Femur (tissue), 1 donor: ENCODE data around the gene RELT.
A peak's percentile ranks its signal among the peaks of the same experiment; 100 is the strongest.

Source experiments
- DNase-seq: peaks from one replicate; pipeline ENCODE4 v3.0.0-alpha.2; 2017

RELT gene

DNA sequence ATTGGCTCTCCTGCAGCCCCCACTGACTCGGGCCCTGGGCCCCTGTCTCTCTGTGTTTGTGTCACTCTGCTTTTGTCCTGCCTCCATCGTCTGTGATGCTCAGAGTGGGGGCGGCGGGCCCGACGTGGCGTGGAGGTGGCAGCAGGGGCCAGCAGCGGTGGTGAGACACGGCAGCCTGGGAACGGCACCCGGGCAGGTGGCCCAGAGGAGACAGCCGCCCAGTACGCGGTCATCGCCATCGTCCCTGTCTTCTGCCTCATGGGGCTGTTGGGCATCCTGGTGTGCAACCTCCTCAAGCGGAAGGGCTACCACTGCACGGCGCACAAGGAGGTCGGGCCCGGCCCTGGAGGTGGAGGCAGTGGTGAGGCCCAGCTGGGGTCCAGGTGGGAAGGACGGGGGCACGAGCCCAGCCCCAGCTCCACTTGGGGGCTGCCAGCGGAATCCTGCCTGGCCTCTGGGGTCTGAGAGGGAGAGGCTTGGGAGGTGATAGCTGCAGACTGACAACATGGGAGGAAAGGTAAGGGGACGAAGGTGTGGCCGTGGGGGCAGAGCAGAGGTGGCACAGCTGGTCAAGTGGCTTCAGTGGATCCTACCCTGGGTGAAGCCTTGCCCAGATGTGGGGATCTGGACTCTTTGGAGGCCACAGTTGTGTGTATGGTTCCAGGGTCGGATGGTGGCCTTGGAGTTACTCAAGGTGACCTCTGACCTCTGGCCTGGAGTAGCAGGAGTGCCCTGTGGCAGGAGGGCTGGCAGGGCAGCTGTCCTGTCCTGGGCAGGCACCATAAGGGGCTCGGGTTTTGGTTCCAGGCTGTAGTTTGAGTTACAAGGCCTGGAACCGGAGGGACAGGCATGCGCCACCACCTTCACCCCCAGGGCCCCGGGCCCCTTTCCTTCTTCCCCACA, 16.2 kb downstream of the RELT start:
- DNase-seq = no peak

DNA sequence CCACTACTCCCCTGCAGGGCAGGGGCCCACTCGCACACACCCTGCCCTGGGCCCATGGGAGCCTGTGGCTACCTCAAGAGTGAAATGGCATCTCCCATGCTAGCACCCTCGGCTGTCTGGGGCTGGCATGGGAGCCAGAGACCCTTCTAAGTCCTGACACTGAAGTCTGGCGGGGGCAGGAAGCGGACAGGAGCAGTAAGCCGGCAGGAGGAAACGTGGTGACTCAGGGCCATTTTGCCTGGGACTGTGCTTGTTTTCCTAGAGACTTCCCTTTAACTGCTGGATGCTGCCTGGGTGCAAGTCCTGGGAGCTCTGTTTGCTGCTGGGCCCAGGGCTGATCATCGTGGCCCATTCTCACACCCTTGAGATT, 16.8 kb downstream of the RELT start:
- DNase-seq = no peak

DNA sequence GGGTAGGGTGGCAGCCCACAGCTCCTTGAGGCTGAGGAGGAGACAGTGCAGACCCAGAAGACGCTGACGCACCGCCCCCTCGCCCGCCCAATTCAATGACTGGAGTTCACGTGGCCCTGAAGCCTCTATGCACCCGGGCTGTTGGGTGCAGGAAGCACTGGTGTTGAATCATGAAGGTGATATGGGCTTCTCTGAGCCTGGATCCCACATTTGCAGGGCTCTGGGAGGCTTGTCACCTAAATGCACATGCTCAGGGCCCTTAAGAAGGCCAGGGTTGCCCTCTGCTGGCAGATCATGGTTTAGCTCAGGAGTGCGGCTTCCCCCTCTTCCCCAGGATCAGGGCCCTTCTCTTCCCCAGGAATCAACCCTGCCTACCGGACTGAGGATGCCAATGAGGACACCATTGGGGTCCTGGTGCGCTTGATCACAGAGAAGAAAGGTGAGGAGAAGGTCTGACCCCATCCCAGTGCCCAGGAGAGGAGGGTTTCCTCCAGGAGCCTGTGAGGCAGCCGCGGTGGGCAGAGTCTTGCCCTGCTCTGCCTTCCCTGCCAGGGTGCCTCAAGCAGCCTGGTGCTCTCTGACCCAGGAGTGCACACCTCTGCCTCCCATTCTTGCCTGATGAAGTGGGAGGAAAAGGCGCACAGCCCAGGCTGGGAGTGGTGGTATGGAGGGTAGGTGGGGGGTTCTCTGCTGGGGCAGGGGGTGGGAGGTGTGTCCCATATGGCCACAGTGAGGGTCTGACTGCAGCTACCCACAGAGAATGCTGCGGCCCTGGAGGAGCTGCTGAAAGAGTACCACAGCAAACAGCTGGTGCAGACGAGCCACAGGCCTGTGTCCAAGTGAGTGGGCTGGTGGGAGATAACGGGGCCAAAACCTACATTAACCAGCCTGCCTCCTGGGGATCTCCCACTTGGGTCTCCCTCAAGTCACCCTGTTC, 17.5 kb downstream of the RELT start:
- DNase-seq = peak; percentile 79

DNA sequence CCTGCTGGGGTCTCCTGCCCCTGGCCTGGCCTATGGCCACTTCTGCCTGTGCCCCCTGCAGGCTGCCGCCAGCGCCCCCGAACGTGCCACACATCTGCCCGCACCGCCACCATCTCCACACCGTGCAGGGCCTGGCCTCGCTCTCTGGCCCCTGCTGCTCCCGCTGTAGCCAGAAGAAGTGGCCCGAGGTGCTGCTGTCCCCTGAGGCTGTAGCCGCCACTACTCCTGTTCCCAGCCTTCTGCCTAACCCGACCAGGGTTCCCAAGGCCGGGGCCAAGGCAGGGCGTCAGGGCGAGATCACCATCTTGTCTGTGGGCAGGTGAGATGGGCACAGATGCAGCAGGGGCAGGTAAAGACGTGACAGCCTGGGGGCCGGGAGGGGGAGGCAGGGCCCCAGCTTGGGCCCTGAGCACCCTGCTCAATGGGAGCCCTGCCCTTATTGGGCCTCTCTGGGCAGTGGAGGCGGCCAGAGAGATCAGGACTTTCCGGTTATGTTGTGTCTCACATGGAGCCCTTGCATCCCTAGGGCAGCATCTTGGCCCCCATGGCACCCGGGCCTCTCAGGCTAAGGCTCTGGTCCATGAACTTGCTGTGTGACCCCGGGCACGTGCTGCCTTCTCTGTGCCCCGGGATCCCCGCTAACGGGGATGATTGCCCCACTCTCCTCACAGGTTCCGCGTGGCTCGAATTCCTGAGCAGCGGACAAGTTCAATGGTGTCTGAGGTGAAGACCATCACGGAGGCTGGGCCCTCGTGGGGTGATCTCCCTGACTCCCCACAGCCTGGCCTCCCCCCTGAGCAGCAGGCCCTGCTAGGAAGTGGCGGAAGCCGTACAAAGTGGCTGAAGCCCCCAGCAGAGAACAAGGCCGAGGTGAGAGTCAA, 18.5 kb downstream of the RELT start:
- peak; percentile 25 for DNase-seq

DNA sequence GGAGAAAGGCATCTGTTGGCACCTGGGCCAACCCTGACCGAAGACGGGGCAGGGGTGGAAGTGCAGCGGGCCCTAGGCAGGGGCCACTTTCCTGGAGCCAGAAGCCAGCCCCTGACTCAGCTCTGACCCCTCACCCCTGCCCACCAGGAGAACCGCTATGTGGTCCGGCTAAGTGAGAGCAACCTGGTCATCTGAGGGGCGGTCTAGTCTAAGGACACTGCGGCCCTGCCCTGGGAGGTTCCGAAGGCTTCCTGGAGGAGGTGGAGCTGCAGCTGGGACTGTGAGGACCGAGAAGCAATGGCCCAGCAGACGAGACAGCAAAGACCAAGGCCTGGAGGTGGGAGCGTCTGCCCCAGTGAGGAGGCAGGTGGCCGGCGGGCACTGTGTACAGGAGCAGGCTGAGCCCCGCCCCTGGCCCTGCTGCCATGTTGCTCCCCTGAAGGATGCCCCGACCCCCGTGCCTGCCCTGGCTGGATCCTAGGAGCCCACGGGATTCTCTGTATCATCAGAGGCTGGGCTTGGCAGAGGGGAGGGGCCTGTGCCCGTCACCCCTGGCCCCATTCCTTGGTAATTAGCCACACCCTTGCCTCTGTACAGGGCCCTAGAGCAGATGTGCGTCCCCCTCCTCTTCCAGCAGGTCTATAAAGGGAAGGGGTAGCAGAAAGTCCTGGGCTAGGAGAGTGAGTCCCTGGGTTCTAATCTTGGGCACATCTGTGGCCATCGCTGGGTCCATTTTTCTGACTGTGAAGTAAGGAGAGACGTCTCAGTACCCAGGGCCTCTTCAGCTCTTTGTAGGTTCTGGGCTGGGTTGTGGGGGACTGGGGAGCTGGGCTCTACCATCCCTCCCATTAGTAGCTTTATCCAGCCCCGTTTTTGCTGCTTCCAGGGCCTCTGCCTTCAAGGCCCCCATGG, 19.4 kb downstream of the RELT start:
- DNase-seq = peak; percentile 34

DNA sequence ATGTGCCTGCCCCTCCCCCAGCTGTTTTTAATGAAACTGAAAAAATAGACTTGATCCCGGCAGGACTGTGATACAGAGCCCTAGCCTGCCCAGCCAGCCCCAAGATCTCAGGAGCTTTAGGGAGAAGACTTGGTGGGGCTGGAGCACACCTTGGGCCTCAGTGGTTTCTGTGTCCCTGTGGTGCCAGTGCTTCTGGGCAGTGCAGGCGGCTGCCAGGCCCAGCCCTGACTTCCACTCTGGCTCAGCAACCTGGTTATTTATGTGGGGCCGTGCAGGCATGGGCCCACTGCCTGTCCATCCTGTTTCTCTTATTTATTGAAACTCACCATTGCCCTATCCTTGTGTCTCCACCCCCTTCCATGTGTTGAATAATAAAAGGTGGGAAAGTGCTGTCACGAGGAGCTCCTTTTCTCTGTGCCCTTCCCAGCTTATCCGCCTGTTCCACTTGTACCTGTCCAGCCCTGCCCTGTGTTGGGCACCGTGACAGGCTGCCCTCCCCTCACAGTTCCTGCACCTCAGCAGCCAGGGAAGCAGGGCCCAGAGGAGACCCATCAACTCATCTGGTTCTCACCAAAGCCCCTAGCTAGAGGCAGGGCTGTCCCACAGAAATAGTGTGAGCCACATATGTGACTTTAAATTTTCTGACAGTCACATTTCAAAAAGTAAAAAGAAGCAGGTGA, 20.2 kb downstream of the RELT start:
- no peak for DNase-seq

DNA sequence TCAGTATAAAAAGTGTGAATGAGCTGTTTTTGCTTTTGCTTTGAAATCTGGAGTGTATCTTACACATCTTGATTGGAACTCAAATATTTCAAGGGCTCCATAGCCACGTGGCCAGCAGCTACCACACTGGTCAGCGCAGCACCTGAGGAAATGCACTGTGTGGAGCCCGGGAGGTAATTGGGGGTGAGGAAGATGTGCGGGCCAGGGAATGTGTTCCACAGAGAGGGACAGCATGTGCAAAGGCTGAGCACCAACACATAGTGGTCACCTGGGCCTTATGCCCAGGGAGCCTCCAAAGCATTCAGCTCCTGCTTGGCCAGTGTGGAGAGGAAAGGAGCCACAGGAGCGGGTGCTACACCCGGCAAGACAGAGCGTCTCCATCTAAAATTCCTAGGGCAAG, 20.8 kb downstream of the RELT start:
- no peak for DNase-seq

DNA sequence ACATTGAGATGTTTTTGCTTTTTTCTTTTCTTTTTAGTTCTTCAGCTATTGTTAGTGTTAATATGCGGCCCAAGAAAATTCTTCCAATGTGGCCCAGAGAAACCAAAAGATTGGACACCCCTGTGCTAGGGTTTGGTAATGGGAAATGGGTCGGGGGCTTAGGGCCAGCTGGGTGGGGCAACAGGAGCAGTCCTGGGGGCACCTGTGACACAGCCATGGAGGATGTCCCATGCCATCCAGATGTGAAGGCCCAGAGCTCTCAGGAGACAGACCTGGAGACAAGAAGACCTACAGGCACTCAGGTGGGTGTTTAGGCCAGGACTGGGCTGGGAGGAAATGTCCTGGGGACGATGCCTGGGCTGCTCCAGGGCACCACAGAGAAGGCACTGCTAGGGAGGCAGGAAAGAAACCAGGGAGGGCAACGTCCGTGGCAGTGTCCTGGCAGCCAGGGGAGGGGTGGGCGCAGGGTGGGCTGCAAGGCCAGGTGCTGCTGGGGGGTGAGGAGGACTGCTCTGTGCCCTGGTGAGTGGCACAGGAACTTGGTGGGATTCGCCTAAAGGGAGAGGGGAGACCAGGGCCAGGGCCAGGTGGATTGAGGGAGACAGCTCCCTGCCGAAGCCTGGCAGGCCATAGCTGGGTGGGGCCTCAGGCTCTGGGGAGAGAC, 21.4 kb downstream of the RELT start:
- DNase-seq = no peak

DNA sequence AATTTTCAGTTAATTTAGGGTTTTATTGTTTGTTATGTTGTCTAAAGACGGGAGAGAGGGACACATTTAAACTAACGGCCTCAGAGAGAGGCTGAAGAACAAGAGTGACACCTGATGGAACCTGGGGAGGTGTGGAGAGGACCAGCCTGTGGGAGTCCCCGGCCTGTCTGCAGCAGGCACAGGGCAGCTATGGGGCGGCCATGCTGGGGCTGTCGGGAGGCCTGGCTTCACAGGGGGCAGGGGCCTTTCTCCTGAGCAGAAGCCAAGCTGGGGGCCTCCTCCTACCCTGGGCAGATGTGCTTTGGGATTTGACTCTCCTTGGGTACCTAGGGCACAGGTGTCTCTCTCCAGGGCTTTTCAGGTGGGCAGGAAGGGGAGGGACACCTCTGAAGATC, 21.9 kb downstream of the RELT start:
- no peak for DNase-seq

DNA sequence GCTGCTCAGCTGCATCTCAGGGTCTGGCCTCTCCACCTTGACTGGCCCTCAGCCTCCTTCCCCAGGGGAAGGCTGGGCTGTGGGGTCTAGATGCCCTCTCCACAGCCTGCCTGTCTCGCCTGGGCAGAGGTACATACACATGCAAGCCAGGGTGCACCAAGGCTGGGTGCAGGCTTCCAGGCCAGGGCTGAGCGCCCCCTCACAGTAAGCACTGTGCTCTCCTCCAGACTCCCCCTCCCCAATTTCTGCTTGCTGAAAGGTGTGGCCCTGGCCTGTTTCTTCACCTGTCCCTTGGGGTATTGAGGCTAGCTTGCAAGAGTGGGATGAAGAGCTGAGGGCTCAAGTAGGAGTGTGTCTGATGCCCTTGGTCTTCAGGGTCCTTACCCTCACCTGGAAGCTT, 22.5 kb downstream of the RELT start:
- peak; percentile 17 for DNase-seq

DNA sequence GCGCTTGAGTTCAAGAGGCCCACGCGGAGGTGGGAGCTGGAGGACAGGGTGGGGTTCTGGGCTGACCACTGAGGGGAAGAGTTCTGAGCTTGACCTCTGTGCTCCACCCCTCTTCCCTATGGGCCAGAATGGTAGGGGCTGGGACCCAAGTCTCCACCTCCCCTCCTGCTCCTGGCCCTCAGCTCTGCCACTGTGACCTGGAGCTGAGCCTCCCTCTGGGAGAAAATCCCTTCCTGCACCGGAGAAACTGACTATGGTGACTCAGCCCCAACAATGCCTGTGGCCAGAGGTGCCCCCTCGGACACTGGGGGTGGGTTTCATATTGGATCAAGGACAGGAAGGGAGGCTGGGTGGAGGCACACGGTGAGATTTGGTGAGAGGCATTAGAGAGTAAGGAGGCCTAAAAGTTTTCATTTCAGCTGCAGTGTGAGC, 23.0 kb downstream of the RELT start:
- peak; percentile 35 for DNase-seq

DNA sequence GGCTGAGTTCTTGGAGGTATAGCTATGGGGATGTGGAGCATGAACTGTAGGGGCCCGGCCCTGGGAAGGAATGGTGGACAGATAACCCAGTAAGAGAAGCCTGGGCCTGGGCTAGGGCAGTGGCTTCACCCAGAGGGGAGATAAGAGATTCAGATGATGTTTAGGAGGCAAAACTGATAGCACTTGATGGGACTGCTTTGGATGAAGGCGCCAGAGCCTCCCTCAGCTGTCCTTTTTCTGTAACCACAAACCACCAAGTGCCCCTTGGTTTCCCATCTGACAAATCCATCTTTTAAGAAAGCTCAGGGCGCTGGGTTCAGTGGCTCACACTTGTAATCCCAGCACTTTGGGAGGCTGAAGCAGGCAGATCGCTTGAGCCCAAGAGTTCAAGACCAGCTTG, 23.4 kb downstream of the RELT start:
- DNase-seq = no peak

DNA sequence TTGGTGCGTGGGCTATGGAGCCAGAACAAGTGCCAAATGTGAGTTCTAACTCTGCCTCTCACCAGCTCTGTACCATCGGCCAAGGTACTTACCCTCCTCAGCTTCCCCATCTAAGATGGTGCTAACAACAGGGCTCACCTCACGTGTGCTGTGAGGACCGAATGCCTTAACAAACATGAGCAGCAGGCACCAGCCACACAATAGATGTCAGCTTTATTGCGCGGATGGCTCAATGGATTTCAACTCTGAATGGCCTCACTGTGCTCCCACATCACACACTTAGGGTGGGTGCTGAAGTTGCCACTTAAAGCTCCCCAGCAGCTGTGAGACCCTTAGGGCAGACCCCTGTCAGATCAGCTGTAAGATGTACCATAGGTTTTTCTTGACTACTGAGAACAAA, 24.1 kb downstream of the RELT start:
- no peak for DNase-seq

DNA sequence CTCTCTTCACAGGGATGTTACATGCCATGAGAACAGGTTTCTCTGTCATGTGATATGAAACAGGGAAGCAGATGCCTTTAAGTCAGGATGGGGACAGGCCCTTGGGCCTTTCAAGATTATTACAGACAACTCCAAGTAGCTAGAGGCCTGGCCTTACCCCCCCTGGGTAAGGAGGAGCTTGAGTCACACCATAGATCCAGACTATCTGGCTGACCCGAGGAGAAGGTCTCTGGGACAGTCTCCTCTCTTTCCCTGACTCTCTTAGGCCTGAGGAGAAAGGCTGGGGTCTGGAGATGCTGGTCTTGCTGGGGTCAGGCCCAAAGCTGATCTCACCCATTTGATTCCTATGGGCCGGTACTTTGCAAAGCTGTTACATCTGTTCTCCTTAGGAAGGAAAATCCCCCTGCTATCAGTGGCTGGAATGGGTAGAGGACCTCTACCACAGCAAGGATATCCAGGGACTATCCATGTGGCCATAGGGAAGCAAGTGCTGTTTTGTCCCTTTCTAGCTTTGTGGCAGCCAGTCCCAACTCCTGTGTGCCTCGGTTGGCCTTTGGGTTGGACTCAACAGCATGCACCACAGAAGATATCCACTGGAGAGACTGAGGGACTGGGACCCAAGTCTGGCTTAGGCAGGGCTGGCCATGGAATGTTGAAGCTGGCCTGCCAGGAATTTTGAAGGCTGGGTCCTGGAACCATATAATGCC, 25.2 kb downstream of the RELT start:
- no peak for DNase-seq

DNA sequence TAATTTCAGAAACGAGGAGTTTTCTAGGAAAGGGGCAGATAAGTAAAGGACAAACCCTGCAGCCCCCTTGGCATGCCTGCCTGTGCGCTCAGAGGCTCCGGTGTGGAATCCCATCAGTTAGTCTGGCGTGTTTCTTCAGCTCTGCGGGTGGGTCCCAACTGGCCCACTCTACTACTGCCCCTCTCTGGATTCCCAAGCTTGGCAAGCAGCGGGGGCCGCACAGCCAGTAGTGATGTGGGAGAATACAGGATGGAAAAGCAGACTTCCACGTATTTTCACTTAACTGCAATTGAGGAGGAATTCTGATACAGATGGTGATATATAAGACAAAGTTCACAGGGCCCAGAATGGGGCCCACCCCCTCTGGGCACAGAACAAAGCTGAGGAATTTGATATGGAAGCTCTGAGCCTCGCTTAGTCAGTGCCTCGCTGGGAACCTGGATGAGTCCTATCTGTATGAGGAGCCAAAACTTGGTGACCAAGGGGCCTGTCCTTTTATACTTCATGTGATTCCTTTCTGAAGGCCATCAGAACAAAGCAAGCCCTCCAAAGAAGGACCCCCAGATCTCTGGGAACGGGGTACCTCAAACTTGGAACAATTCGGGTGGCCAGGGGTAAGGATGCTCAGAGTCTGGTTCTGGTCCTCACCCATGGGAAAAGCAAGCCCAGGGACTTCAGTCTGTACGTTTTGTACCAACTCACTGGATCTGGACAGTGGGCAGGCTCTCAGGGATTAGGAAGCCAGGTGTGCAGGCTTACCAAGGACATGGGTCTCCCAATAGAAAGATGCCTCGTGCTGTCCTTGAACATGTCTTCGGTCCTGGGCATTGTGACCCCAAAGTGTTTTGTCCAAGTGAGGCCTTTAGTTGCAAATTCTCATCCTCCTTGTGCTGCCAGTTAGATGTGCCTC, 26.0 kb downstream of the RELT start:
- no peak for DNase-seq

DNA sequence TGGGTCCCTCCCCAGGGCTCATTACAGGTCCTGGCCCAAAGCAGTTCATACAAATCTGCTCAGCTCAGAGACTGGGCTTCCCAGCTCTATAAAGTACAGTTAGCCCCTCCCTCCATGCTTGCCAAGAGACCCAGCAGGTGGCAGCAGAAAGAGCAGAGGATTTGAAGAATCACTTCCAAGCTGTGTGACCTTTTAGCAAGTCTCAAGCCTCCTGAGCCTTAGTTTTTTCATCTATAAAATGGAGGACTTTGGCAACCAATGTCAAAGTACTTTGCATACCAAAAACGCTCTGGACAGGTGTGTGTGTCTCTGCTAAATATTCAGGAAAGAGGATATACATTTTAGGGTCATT, 26.6 kb downstream of the RELT start:
- DNase-seq = no peak

DNA sequence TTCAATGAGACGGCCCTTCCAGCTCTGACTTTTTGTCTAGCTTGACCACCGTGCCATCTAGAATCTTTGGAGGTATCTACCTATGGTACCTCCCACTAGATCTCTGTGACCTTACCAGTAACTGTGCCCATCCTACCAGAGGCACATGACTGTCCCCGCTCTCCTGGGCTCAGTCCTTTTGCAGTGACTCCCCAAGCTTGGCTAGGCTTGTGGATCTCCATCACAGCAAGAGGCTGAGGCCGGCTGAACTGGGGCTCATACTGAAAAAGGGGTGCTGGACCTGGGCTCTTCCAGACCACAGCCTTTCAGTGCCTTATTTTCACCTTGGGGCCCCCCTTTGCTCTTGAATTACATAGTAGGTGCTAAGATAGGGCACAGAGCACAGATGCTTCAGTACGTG, 27.3 kb downstream of the RELT start:
- no peak for DNase-seq

DNA sequence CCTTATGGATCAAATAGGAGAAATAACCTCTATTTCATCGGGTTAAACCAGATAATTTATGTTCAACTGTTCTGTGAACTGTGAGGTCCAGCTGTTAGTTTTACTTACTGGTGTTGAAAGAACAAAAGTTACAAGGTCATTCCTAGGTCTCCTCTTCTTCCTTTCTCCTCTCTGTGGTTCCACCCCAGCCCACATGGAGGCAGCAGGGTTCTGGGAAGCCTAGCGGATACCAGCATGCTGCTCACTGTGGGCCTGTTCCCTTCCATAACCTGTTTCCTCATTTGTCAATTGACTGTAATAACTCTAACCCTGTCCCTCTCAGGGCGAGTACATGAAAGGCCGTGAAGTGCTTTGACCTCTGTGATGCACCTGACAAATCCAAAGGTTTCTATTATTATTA, 27.8 kb downstream of the RELT start:
- DNase-seq = peak; percentile 70
